ENCODE measurements around the gene IL13RA2. TPM values are rescaled to one million over a fixed set of nuclear protein-coding genes. Genes with fewer than 3 reads are reported as not detected.

The IL13RA2 gene
- polyA plus RNA-seq, 5 donors: 0.28 to 0.43 (median 0.39) TPM

GRCh38 chrX:114997779-114998178 is 19.6 kb downstream of the IL13RA2 start:
- no peak for DNase-seq

DNA sequence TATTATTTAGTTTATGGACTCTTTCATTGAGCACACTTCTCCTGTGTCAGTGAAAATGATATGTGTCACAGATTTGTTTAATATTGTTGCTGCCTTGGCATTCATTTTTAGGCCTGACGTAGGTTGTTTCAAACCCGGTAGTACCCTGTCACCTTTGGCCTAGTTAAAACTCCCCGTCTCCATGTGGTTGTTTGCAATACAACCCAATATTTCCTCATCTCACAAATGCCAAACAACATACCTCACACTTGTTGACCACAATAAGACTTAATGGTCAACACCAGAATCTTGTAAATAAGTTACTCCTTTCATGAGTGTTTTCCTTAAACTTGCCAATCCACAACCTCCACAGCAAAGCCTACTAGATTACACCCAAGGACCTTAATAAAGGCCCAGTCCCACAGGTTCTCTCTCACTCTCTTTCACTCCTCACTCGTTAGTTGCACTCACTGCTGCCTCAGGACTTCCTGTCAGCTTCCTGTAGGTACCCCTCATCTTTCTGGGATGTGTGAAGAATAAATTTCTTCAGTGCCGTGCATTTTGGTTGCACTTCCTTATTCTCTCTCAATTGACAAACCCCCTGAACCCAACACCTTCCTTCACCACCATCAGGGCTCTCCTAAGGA is 31.3 kb downstream of the IL13RA2 start:
- DNase-seq: no peak

DNA sequence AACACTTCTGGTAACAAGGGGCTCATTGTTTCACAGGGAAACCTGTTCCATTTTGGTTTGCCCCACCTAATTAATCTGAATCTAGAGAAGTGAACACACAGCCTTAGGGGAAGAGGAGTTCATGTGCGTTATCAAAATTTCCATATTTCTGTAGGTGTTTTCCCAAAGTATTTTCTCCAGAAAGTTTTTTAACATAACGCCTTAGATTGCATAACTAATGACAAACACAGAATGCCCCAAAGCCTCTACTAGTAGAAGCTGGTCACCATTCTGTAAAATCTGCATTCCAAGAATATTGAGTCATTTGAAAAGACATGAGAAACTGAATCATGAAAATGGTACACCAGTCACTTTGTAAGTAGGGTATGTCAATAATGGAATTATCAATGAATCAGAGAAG is 41.1 kb downstream of the IL13RA2 start:
- no peak for DNase-seq

- DNase-seq: no peak
Measured at GRCh38 chrX:114973013-114973412, 44.4 kb downstream of the IL13RA2 start.

GRCh38 chrX:114970806-114971205 is 46.6 kb downstream of the IL13RA2 start:
- no peak for DNase-seq

GRCh38 chrX:114964374-114964773 is 53.0 kb downstream of the IL13RA2 start:
- no peak for DNase-seq

- DNase-seq: no peak
Measured at GRCh38 chrX:114962209-114962608, 55.2 kb downstream of the IL13RA2 start.

GRCh38 chrX:114959729-114960128 is 57.7 kb downstream of the IL13RA2 start:
- no peak for DNase-seq

Other genes with a start within 250 kb of the IL13RA2 start
- not detected for gene RBMXL3, start 171.8 kb upstream of the IL13RA2 start, polyA plus RNA-seq (ENCODE audit: insufficient read depth in 1 of 5, insufficient read length in 5 of 5, low replicate concordance in 1 of 5)
- gene LRCH2, start 216.5 kb upstream of the IL13RA2 start, polyA plus RNA-seq (ENCODE audit: insufficient read depth in 1 of 5, insufficient read length in 5 of 5, low replicate concordance in 1 of 5): 10 to 100 TPM; 10.9 to 20.1 (median 17.5) TPM